A673 (cell line): Measurements from ENCODE around the gene PRRG3. TPM values are rescaled to one million over a fixed set of nuclear protein-coding genes. Genes with fewer than 3 reads are reported as not detected.

Experiments used
- BruUV-seq: library from RNA; stranded (reverse); fragments of 400-500 nt; replicated peaks from 2 replicates; lab custom pipeline; 2021; lab: Mats Ljungman, UMichigan
- CTCF ChIA-PET: fragments of 300-600 bp; sonication (Branson Sonifier 250); formaldehyde crosslinking; loops from one replicate; lab custom pipeline; 2022; ENCODE audit warnings: antibody characterized with exemption; lab: Charles Lee
- POLR2A ChIA-PET: fragments of 300-600 bp; sonication (Branson Sonifier 250); formaldehyde crosslinking; loops from one replicate; lab custom pipeline; 2022; ENCODE audit warnings: antibody characterized with exemption; ENCODE audit not compliant: low non-redundant PET; lab: Charles Lee
- DNase-seq: peaks from one replicate; pipeline ENCODE4 v3.0.0-alpha.2; 2015; ENCODE audit warnings: low spot score
- H3K27ac ChIP-seq: fragments of 200-600 bp; sonication (generic); 2 replicates; pipeline ENCODE4 v1.5.1; 2016; ENCODE audit warnings: mixed run types, low read depth, mild to moderate bottlenecking, mixed read lengths, antibody characterized with exemption, low read length; ENCODE audit not compliant: poor library complexity, severe bottlenecking
- H3K27me3 ChIP-seq: fragments of 200-600 bp; sonication (generic); replicated peaks from 2 replicates; pipeline ENCODE4 v1.6.1; 2017; ENCODE audit warnings: mixed run types, low read depth, mild to moderate bottlenecking, mixed read lengths, antibody characterized with exemption, low read length; ENCODE audit not compliant: insufficient read depth, poor library complexity
- H3K36me3 ChIP-seq: fragments of 200-600 bp; sonication (generic); 2 replicates; pipeline ENCODE4 v1.6.1; 2016; ENCODE audit warnings: mixed run types, mild to moderate bottlenecking, mixed read lengths, antibody characterized with exemption, low read length; ENCODE audit not compliant: insufficient read depth, poor library complexity, severe bottlenecking
- H3K4me1 ChIP-seq: fragments of 200-600 bp; sonication (generic); 2 replicates; pipeline ENCODE4 v1.6.1; 2017; ENCODE audit warnings: mixed run types, mild to moderate bottlenecking, mixed read lengths, antibody characterized with exemption, low read length; ENCODE audit not compliant: insufficient read depth, poor library complexity, severe bottlenecking
- H3K4me3 ChIP-seq: fragments of 200-600 bp; sonication (generic); 2 replicates; pipeline ENCODE4 v1.5.1; 2016; ENCODE audit warnings: low read depth, mixed run types, mild to moderate bottlenecking, mixed read lengths, low read length; ENCODE audit not compliant: poor library complexity, severe bottlenecking
- H3K9me3 ChIP-seq: fragments of 200-600 bp; sonication (generic); 2 replicates; pipeline ENCODE4 v1.6.1; 2016; ENCODE audit warnings: mixed run types, low read depth, mild to moderate bottlenecking, mixed read lengths, antibody characterized with exemption, low read length; ENCODE audit not compliant: poor library complexity, severe bottlenecking
- EZH2 ChIP-seq: fragments of 200-600 bp; sonication (generic); IDR thresholded peaks from 2 replicates; pipeline ENCODE4 v1.6.1; 2017; ENCODE audit warnings: borderline replicate concordance, low read depth, mild to moderate bottlenecking, mixed read lengths, antibody characterized with exemption, low read length; ENCODE audit not compliant: poor library complexity, severe bottlenecking
- intact Hi-C: fragments of 100-400 bp; cut with micrococcal nuclease; formaldehyde crosslinking; loops from one replicate; pipeline ENCODE4 v1.10.0; 2022; ENCODE audit not compliant: unreplicated experiment
- total RNA-seq: library from RNA; stranded (reverse); gene quantifications from 2 replicates; pipeline ENCODE4 v1.2.3, GENCODE V29; 2021
- TF ChIP-seq, protein P1 (sequence below): fragments of 300-800, 200-600 bp; sonication (generic); conservative IDR thresholded peaks from 2 replicates; pipeline ENCODE4 v1.5.1; 2017; ENCODE audit warnings: low read depth, mild to moderate bottlenecking, antibody characterized with exemption, low read length, moderate library complexity, mixed read lengths

Gene PRRG3
- total RNA-seq, 1 experiment from 2014 or later: not detected

DNA sequence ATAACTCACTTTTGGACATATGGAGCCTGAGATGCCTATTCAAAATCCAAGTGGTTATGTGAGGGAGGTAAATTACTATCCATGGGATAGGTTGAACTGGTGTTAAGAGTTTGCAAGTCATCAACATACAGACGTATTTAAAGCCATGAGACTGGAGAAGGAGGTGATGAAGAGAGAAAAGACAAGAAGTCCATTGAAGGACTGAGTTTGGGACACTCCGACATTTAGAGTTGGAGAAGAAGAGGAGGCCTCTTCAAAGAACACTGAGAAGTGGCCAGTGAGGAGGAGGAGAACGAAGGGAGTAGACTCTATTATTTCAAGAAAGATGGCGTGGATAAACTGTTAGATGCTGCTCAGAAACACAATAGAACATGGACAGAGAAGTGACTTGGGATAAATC lies 39.2 kb downstream of the PRRG3 start, which contains the start of gene CNGA2:
TSS of gene CNGA2 (plus strand) at position 301 of the 400 bp plus-strand sequence. CDS start 3,738 bp downstream, outside the sequence.
- Histone ChIP-seq H3K4me1 (no peaks in the 10 kb centered on the region), H3K4me3 (no peak within 1 kb of the TSS), H3K27me3 (peaks cover 12% of the 10 kb centered on the region), H3K27ac (no peak within 1 kb of the TSS), H3K36me3 (no peaks in the 10 kb centered on the region), H3K9me3 (no peaks in the 10 kb centered on the region)
- ChIA-PET POLR2A (no interaction called here), CTCF (no interaction called here)
- no peak for DNase-seq
- intact Hi-C loops: no loop called here
- TF ChIP-seq EZH2: no peak
- TF ChIP-seq, protein P1, sequence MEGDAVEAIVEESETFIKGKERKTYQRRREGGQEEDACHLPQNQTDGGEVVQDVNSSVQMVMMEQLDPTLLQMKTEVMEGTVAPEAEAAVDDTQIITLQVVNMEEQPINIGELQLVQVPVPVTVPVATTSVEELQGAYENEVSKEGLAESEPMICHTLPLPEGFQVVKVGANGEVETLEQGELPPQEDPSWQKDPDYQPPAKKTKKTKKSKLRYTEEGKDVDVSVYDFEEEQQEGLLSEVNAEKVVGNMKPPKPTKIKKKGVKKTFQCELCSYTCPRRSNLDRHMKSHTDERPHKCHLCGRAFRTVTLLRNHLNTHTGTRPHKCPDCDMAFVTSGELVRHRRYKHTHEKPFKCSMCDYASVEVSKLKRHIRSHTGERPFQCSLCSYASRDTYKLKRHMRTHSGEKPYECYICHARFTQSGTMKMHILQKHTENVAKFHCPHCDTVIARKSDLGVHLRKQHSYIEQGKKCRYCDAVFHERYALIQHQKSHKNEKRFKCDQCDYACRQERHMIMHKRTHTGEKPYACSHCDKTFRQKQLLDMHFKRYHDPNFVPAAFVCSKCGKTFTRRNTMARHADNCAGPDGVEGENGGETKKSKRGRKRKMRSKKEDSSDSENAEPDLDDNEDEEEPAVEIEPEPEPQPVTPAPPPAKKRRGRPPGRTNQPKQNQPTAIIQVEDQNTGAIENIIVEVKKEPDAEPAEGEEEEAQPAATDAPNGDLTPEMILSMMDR: no peak
- BruUV-seq: no TSS peak

DNA sequence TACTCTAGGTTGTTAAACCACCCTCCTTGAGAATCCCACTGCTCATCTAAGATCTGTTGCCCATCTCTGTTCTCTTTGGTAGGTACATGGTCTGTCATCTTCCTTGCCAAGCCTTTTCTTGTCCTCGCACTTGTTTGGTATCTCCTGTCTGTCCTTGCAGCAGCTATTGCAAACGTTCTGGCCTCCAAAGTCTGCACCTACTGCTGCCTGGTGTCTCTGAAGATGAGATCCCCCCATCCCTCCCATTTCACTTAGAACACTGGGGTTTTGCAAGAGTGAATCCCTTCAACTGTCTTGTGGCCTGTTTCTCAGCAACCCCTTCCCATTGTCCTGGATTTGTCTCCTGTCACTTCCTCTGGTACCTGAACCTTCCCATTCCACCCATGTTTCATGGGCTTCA lies 40.0 kb downstream of the PRRG3 start:
- POLR2A ChIA-PET: no interaction called here

GRCh38 chrX:151736685-151737084 lies 41.4 kb downstream of the PRRG3 start:
- intact Hi-C loops: no loop called here
- CTCF ChIA-PET: no interaction called here
- Histone ChIP-seq H3K4me1 (no peaks in the 10 kb centered on the region), H3K27ac (no peak overlapping the region), H3K36me3 (no peaks in the 10 kb centered on the region), H3K9me3 (no peaks in the 10 kb centered on the region), H3K27me3 (peaks cover 11% of the 10 kb centered on the region), H3K4me3 (no peak overlapping the region)
- POLR2A ChIA-PET: no interaction called here
- no peak for DNase-seq
- no TSS peak for BruUV-seq
- no peak for TF ChIP-seq EZH2
- TF ChIP-seq, protein P1: no peak

More for the DNA sequence above, 40.0 kb downstream of the PRRG3 start:
- Histone ChIP-seq H3K27ac (no peak overlapping the region), H3K4me1 (no peaks in the 10 kb centered on the region), H3K4me3 (no peak overlapping the region), H3K27me3 (peaks cover 12% of the 10 kb centered on the region), H3K36me3 (no peaks in the 10 kb centered on the region), H3K9me3 (no peaks in the 10 kb centered on the region)
- no TSS peak for BruUV-seq
- TF ChIP-seq, protein P1: no peak
- no peak for TF ChIP-seq EZH2
- CTCF ChIA-PET: no interaction called here
- intact Hi-C loops: no loop called here
- no peak for DNase-seq
